Measurements from ENCODE around the gene GARRE1. TPM values are rescaled to one million over a fixed set of nuclear protein-coding genes. Genes with fewer than 3 reads are reported as not detected.
"Not testable (repeated sequence)": the region's sequence is repeated elsewhere in the genome, so short reads cannot be mapped to it uniquely, and the experiment has no call there.

Gene GARRE1
- total RNA-seq, 1 experiment from 2014 or later = 8.6 TPM

GRCh38 chr19:34257559-34257924 lies 3.2 kb downstream of the GARRE1 start:
- no peak for DNase-seq (ENCODE audit: low read depth)

- no peak for DNase-seq (ENCODE audit: low read depth)
Measured at GRCh38 chr19:34259367-34260095, 5.2 kb downstream of the GARRE1 start.

GRCh38 chr19:34260771-34261173 lies 6.4 kb downstream of the GARRE1 start:
- no peak for DNase-seq (ENCODE audit: low read depth)

- DNase-seq (ENCODE audit: low read depth) = no peak
Measured at GRCh38 chr19:34261334-34262109, 7.2 kb downstream of the GARRE1 start.

- DNase-seq (ENCODE audit: low read depth) = no peak
Measured at GRCh38 chr19:34263745-34264237, 9.4 kb downstream of the GARRE1 start.

GRCh38 chr19:34265221-34265650 lies 10.9 kb downstream of the GARRE1 start:
- peak; percentile 76 for DNase-seq (ENCODE audit: low read depth)

GRCh38 chr19:34269081-34269480 lies 14.7 kb downstream of the GARRE1 start:
- no peak for DNase-seq (ENCODE audit: low read depth)

- no peak for DNase-seq (ENCODE audit: low read depth)
Measured at GRCh38 chr19:34269489-34269888, 15.1 kb downstream of the GARRE1 start.

- DNase-seq (ENCODE audit: low read depth) = peak; percentile 85
Measured at GRCh38 chr19:34269968-34270621, 15.7 kb downstream of the GARRE1 start.

GRCh38 chr19:34273121-34273520 lies 18.8 kb downstream of the GARRE1 start:
- no peak for DNase-seq (ENCODE audit: low read depth)

- no peak for DNase-seq (ENCODE audit: low read depth)
Measured at GRCh38 chr19:34274284-34274826, 20.0 kb downstream of the GARRE1 start.

- peak; percentile 29 for DNase-seq (ENCODE audit: low read depth)
Measured at GRCh38 chr19:34274827-34275625, 20.7 kb downstream of the GARRE1 start.

- no peak for DNase-seq (ENCODE audit: low read depth)
Measured at GRCh38 chr19:34275705-34276104, 21.4 kb downstream of the GARRE1 start.

- DNase-seq (ENCODE audit: low read depth) = no peak
Measured at GRCh38 chr19:34276614-34277013, 22.3 kb downstream of the GARRE1 start.

- no peak for DNase-seq (ENCODE audit: low read depth)
Measured at GRCh38 chr19:34277244-34277643, 22.9 kb downstream of the GARRE1 start.

- DNase-seq (ENCODE audit: low read depth) = no peak
Measured at GRCh38 chr19:34278783-34279182, 24.4 kb downstream of the GARRE1 start.

- DNase-seq (ENCODE audit: low read depth) = not testable (repeated sequence)
Measured at GRCh38 chr19:34281444-34281843, 27.1 kb downstream of the GARRE1 start.

- no peak for DNase-seq (ENCODE audit: low read depth)
Measured at GRCh38 chr19:34282611-34283519, 28.5 kb downstream of the GARRE1 start.

GRCh38 chr19:34284505-34284904 lies 30.2 kb downstream of the GARRE1 start:
- DNase-seq (ENCODE audit: low read depth) = no peak

GRCh38 chr19:34287662-34288140 lies 33.3 kb downstream of the GARRE1 start:
- DNase-seq (ENCODE audit: low read depth) = no peak
